ENCODE data around the gene RPS2. TPM values are rescaled to one million over a fixed set of nuclear protein-coding genes. Genes with fewer than 3 reads are reported as not detected.
"Not testable (repeated sequence)": the region's sequence is repeated elsewhere in the genome, so short reads cannot be mapped to it uniquely, and the experiment has no call there.

Gene RPS2
- total RNA-seq, 1 donor from 2014 or later: 1,574 TPM

DNA sequence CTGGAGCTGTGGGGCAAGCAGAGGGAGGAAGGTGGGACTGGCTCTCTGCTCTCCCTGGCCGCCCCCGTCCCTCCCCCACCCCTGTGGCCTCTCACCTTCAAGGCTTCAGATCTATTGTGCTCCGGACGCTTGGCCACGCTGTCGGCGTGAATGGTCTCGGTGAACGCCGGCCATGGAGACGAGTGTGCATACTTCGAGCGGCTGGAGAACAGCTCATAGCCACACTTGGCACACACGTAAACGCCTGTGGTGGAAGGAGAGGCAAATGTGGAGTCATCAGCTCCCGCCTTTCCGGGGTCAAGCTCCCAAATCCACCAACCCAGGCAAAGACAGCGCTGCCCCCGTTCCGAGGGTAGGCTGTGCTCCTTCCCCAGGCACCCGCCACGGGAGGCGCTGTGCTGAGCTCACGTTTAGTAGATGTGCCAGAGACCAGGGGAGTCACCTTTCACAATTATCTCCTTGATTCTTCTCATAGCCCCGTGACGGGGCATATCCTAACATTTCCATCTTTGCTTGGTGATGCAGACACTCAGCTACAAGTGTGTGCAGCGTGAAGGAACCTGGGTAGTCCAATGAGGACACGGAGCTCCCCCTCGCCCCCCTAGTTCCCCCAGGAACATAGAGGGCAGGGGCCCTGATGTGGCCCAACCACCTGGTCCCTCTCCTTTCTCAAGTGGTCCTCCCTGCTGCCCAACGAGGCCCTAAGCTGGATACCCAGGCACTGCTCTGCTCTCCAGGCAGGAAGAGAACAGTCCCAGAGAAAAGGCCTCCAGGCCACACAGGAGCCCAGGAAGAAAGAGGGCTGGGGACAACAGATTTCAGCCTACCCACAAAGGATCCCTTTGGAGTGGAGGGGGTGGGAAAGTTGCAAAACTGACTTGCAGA is 23.2 kb downstream of the RPS2 start:
- no peak for DNase-seq

DNA sequence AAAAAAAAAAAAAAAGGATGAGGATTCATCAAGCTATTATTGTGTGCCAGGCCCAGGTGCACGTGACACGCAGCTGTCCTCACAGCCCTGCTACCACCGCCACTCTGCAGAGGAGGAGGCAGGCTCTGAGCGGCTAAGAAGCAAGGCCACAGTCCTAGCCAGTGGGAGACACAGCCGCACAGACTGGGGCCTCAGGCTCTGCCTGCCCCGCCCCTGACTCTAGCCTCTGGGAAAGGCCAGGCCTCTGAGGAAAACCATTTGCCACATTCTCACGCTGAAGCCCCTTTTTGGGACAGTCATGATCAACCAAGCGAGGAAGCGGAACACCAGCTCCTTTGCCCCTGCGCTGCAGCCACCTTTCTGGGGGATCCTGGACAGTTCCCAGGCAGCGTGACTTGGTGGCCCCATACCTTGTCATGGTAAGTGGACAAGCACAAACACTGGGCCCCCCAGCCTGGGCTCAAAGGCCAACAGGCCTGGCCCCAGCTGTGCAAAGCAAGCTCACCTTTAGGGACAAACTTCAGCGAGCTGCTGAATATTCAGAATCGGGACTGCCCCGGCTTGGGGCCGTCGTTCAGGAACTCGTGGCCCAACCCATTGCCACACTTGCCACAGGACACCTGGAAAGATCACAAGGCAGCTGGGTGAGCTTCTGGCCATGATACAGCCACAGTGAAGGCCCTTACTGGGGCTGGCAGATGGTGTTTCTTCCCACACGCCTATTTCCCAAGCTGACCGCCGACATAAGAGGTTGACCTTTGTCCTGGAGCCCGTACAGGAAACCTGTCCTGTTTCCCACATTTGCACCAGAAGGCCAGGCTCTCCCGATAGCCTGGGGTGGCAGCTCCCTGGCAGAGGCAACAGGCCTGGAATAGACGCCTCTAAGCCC is 24.1 kb downstream of the RPS2 start:
- DNase-seq: no peak

DNA sequence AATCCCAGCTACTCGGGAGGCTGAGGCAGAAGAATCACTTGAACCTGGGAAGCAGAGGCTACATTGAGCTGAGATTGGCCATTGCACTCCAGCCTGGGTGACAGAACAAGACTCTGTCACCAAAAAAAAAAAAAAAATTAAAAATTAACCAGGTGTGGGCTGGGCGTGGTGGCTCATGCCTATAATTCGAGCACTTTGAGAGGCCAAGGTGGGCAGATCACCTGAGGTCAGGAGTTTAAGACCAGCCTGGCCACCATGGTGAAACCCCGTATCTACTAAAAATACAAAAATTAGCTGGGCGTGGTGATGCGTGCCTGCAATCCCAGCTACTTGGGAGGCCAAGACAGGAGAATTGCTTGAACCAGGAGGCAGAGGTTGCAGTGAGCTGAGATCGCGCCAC is 24.8 kb downstream of the RPS2 start:
- DNase-seq: not testable (repeated sequence)

DNA sequence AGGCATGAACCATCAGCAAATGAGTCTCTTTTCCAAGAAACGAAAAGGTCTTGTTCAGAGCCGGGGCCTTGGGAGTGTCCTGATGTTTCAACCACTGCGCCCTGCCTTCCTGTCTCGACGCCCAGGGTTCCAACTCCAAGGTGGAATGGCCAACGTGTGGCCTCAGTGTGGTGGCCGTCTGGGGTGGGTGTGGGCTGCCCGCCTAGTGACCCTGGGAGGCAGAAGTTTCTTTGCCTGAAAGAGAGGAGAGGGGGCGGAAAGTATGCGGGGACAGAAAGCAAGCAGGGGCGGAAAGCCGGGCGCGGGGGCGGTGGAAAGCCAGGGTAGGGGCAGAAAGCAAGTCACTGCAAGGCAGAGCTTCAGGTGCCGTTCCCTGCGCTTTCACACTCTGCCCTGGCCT is 25.7 kb downstream of the RPS2 start:
- DNase-seq: no peak

DNA sequence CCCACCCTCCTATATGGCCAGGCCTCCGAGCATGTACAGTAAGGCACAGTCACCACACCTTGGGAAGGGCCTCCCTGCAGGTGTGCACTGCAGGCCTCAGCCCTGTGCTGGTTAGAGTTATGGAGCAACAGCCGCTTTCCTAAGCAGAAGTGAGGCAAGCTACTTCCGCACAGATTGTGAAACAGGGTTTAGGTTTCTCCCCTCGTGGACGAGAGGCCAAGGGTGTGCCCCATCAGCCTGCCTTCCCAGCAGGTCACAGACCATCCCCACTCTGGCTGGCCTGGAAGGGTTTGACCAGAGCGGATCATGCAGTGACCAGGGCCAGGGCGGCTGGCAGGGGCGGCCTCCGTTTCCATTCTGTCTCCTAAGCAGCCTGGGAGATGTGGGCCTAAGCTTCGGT is 26.3 kb downstream of the RPS2 start:
- DNase-seq: no peak

DNA sequence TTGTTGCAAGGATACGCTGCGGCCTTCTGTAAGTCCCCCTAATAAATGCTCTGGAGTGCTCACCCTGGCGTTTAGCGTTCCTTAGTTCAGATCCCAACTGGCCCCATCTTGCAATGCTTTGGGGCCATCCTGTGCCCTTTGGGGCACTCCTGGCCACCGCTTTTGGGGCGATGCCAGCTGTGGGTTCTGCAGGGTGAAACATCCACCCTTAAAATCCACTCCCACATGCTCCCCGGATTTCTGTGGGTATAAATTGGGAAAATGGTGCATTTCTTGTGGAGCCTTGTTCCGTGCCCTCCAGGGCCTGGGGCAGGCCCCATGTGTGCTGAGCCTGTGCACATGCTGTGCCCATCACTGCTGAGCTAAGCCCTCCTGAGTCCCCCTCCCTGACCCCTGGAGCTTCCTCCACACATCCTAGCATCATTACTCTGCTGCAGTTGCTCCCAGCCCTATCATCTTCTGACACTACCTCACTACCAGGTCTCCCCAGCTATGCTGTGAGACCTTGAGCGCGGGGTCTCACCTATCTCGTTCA is 27.6 kb downstream of the RPS2 start:
- no peak for DNase-seq

DNA sequence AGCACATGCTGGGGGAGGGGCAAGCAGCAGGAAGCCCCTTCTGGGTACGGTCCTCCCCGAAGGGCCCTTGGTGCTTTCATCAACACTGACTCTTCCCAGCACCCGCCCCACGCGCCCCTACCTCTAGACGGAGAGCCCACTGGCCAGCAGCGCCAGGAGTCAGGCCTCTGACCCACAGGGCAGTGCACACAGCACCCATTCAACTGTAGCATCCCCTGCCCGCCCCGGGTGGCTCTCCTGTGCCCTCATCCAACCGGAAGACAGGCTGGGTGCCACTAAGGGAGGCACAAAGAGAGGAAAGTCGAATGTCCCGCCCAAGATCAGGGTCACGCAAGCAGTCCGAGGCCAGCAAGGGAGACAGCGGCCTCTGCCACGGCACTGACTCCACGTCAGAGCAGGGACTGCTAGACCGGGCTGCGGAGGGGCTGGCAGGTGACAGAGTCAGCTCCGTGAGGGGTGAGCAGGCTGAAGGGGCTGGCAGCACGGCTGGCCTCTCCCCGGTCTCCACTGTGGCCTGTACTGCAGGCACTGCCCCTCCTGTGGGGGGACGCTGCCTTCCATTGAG is 31.4 kb downstream of the RPS2 start:
- no peak for DNase-seq

DNA sequence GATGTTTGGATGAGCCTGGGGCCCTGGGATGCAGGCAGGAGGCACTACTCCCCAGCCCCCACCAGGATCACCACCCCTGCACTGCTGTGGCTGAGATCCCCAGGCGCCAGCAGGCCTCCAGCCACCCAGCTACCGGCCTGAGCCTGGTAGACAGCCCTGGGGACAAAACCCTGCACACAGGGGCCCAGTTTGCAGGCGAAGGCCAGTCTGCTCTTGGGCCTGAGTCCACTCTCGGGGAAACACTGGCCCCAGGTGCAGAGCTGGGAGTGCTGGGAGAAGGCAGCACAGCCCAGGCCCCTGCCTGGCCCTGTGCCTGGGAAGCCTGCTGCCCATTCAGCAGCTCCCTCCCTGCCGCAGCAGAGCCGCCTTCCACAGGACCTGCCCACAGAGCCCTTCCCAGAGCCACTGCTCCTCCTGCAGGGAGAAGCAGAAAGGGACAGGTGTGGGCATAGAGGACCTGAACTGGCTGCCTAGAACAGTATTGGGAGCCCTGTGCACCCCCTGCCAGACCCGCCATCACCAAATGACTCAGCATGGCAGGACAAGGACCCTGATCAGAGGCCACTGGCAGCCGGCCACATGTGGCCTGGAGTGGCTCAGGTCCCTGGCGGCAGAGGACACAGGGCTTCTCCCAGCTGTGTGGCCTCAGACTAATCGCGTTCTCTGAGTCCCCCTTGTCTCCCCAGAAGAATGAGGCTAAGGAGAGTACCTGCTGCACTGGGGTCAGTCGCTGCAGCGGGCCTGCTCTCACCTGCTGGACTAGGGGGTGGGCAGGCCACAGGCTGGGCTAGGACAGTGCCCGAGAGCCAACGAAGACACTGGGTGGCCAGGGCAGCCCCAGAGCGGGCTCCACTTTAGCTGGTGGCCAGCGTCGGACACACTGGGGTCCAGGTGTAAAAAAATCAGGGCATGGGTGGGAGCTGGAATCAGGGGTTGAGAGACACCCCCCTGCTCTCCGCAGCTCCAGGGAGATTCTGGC is 32.3 kb downstream of the RPS2 start:
- DNase-seq: no peak

DNA sequence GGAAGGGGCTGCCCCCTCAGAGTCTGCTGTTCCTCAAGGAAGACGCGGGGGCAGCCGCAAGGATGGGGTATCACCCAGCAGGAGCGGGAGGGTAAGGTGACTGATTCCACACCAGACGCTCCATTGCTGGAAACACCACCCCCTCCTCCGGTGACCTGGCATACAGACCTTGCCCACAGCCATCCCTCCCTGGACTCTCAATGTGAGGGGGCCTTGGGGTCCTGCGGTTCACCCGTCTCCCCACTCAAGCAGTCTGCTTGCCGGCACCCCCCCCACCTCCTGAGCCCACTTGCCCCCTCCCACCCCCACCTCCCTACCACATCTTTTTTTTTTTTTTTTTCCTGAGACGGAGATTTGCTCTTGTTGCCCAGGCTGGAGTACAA is 34.3 kb downstream of the RPS2 start:
- no peak for DNase-seq

DNA sequence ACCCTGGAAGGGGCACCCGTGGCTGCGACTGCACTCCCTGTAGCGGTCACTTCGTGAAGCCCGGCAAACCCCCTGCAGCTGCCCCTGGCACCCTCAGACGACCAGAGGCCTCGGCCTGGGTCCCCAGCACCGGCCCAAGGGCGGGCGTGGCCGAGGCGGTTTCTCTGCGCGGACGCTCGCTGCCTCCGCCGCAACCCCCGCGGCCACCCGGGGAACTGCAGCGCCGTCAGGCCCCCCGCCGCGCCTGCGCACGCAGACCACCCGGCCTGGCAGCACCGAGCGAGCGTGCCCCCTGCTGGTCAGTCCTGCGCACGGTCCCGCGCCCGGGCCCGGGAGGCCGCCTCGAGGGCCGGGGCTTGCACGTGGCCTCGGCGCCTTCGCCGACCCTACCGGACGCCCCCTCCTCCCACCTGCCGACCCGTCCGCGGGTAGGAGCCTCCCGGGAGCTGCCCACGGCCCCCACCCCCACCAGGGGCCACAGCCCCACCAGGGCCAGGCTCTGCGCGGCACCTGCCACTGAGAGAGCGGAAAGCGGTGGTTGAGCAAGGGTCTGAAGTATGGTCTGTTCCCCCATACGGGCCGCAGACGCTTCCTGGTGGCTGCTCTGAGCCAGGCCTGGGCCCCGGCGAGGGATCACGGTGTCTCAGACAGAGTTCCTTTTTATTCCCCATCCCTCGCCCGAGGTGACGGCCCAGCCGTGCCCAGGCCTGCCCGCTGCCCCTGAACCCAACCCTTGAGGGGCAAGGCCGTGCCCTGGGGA is 34.9 kb downstream of the RPS2 start:
- peak; percentile 68 for DNase-seq

DNA sequence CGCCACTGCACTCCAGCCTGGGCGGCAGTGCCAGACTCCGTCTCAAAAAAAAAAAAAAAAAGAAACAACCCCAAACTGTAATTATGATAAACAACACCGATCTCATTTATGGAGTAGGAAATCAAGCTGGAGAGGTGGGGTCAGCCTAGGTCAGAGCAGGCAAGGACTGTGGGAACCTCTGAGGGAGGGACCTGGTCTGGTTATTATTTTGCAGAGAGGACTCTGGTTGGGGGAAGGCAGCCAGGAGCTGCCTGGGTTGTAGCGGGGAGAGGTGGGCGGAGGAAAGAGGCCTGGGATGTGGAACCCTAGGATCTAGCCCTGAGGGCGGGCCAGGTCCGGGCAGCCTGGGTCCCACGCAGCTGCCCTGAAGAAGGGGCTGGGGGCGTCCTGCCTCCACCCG is 35.5 kb downstream of the RPS2 start:
- no peak for DNase-seq

DNA sequence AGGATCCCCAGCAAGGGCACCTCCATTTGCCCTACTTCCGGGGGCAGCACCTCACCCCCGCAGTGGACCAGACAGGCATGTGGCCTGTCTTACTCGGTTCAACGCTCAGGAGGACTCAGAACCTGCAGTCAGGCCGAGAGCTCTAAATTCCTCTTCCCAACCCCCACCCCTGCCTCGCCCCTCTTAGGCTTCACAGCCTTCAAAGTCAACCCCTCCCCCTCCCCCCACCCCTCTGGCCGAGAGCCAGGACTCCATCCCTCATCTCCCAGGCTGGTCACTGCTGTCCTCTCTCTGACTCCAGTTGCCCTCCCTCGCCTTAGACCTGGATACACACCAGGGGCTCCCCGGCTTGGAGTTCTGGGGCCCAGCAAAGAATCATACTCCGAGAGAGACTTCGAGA is 38.4 kb downstream of the RPS2 start:
- DNase-seq: no peak

DNA sequence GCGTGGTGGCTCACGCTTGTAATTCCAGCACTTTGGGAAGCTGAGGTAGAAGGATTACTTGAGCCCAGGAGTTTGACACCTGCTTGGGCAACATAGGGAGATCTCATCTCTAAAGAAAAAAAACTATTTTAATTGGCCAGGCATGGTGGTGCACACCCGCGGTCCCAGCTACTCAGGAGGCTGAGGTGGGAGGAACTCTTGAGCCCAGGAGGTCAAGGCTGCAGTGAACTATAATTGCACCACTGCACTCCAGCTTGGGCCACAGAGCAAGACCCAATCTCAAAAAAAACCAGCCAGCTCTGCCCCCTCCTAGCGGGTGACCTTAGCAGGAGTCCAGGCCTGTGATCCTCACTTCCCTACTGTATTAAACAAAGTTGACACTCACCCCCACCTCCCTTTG is 40.5 kb downstream of the RPS2 start:
- no peak for DNase-seq

DNA sequence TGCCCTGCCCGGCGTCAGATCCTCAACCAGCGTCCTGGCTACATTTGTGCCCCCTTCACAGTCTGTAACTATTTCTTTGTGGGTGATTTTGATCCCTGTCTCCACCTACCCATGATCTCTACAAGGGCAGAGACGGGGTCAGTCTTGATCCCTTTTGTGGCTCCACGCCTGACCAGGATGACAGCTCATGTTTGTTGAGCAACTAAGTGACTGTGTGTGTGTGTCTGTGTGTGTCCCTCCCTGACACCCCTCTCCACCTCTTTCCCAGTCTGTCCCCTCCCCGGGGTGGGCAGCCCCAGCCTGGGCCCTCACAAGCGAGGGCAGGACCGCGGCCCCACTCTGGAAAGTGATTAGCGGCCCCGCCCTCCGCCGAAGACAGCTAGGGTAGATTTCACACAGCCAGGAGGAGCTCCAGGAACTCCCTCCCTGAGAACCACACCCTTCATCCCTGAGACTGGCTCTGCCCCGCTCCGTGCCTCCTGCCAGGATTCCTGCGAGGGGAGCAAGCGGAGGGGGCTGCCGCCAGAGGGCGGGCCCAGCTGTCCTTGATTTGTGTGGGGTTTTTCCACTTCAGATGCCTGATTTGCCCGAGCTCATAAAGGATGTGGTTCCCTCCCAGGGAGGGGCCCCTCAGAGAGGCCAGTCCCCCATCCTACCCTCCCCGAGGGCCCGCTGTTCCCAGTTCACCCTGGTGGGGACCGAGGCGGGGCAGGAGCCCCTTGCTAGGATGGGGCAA is 41.2 kb downstream of the RPS2 start:
- no peak for DNase-seq

DNA sequence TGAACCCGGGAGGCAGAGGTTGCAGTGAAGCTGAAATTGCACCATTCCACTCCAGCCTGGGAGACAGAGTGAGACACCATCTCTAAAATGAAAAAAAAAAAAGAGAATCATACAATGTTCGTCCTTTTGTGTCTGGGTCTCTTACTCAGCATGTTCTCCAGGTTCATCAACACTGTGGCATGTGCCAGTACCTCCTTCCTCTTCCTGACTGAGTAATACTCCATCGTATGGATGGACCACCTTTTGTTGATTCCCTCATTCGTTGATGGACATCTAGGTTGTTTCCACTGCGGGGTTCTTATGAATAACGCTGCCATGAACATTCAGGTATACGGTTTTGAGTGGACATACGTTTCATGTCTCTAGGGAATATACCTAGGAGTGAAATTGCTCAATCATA is 42.3 kb downstream of the RPS2 start:
- no peak for DNase-seq

DNA sequence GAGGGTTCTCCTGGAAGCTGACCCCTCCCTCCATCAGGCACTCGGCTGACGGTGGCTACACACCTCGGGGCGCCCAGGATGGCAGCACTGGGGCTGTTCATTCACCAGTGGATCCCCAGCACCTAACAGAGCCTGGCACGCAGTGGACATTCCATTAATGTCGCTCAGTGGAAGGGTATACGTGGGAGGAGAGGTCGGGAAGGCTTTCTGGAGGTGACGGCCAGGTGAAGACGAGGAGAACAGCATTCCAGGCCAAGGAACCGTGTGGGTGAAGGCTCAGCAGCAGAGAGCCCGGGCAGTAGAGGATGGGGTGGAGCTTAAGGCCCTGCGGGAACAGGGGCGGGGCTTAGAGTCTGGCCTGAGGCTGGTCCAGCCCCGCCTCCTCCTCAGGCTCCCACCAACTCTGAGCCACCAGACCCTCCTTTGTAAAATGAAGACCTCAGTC is 43.9 kb downstream of the RPS2 start:
- no peak for DNase-seq

DNA sequence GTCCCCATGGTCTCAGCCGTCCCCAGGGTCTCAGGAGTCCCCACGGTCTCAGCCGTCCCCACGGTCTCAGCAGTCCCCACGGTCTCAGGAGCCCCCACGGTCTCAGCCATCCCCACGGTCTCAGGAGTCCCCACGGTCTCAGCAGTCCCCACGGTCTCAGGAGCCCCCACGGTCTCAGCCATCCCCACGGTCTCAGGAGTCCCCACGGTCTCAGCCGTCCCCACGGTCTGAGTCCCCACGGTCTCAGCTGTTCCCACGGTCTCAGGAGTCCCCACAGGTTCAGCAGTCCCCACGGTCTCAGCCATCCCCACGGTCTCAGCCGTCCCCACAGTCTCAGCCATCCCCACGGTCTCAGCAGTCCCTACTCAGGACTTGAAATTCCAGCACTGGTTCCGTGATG is 44.5 kb downstream of the RPS2 start:
- DNase-seq: not testable (repeated sequence)

DNA sequence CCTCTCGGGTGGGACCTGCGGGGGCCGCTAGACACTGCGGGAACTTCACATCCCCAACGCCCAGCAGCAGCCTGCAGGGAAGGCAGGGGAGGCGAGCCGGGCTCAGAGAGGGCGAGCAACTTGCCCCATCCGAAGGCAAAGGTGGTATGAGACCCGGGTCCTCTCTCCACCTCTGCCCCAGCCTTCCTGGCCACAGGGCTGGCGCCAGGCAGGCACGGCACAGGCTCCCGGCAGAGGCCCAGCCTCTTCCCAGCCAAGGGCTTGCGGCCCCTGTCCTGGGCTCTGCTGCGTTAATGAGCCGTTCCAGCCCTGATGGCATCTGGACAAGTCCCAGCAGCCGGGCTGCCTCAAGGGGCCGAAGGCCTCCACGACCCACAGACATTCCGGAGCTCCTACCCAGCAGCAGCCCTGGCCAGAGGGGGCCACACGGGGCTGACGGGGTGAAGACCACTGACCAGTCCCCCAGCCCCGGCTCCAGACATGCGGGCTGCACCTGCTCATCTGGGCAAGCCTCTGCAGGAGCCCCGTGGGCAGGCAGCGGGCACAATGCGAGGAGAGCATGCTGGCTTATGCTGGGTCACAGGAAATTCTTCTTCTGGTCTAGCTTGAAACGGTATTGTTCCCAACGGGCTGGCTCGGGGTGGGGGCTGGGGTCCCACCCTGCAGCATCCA is 45.2 kb downstream of the RPS2 start:
- DNase-seq: no peak
